NCI-H1105 treated with DMSO at 0.1 percent for 48 hours (cell line): ENCODE results near the gene TPK1.

Source experiments
- DNase-seq: peaks from one replicate; lab custom pipeline; 2025; lab: John Stamatoyannopoulos, UW

Gene TPK1

DNA sequence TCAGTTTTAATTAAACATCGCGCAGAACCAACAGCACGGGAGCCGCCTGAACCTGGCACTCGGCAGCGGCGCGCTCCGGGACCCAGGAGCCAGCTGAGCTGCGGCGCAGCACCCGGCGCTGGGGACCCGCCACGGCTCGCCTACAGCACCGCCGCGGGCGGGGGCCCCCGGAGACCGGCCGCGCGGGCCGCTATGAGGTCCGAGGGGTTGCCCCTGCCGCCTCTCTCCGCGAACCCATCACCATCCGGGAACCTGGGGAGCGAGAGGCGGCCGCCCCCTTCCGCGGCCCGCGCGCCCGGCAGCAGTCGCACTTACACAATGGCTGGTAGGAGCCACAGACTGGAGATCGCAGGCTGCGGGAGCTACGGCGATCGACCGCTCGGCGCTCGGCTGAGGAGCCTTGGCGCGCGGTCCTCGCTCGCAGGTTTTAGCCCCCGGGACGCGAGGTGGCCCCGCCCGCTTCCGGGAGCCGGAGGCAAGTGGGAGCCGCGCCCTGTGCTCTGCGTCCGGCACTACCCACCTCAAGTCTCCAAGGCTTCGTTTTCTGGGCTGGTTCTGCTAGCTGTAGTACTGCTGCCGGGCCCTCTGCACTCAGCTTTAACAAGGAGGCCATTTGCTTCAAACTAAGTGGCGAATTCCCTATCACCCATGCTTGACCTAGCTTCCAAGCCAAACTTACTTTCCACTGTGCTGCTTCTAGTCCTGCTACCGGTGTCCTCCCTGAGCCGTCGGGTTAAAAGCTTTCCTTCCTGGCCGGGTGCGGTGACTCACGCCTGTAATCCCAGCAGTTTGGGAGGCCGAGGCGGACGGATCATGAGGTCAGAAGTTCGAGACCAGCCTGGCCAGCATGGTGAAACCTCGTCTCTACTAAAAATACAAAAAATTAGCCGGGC, at the start of gene TPK1:
Gene TPK1 (minus strand): TSS at position 402 of the 893 bp plus-strand sequence. CDS start 451 bp downstream, outside the sequence.
- peak; percentile 86 for DNase-seq

DNA sequence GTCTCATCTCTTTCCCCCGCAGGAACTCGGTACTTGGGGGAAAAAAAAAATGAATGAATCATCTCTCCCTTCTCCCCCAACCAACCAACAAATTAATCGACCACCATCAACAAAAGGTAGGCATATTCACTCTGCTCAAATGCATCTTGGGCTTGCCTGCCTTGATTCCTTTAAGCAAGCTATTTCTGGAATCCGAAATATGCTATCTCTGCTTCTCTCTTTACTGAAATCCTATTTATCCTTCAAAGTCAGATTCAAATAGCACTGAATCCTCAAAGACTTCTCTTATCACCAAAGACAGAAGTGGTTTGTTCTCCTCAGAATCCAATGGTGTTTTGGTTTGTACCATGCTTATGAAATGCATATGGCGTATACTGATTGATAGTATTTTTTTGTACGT, 49.6 kb upstream of the TPK1 start:
- DNase-seq: no peak

DNA sequence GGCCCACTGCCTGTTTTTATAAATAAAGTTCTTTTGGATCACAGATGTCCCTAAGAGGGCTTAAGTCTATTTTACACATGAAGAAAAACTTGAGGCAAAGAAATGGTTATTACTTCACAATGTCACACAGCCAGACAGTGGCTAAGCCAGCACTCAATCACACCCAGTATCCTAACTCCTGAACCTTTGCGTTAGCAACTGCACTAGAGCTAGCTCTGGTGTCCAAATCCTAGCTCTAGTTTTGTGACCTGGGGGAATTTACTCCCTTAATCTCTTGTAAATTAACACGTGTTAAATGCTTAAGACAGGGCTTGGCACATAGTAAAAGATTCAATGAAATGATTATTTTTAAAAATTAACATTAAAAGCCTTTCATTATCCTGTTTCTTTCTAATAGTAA, 49.0 kb upstream of the TPK1 start:
- DNase-seq: no peak

DNA sequence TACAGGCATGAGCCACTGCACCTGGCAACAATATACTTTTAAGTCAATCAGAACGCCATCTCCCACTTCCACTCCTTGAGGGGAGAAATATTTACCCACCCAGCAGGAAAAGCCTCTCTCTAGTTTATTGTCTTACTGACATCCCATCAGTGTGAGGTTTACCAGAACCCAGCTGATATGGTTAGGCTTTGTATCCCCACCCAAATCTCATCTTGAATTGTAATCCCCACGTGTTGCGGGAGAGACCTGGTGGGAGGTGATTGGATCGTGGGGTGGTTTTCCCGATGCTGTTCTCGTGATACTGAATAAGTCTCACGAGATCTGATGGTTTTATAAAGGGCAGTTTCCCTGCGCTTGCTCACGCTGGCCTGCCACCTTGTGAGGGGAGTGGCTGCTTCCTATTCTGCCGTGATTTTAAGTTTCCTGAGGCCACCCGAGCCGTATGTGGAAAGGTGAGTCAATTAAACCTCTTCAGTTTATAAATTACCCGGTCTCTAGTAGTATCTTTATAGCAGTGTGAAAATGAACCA, 37.5 kb upstream of the TPK1 start:
- DNase-seq: no peak

DNA sequence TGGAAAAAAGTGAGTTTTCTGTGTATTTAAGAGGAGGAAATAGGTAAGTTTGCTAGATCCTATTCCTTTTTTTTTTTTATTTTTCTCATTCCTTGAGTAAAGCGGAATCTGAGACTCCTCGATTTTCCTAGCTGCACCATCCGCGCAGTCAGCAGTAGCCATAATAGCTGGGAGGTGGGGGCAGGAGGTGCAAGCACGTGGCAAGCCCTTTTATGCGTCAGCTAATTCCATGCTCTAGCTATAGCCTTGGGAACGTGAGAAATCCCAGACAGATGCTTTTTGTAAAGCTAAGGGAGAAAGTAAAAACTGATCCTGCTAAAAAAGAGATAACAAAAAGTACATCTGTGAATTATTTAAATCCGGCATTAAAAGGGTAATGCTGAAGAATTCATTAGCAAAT, 33.2 kb upstream of the TPK1 start:
- DNase-seq: no peak

DNA sequence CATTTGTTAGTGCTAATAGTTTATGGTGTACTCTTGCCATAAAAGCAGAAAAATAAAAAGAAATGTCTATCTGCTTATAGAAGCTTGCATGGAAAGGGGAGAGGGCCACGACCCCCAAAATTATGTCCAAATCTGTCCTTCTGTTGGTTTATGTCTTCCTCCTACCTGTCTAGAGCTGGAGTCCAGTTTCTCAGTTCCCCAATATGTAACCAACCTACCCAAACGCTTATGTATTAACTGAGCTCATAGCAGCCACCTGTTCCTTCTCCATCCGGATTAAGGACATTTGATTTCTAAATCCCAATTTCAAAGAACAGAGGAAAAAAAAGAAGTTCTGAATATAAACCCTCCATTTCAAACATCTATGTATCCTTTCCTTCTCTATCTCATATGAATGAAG, 30.3 kb upstream of the TPK1 start:
- DNase-seq: no peak

DNA sequence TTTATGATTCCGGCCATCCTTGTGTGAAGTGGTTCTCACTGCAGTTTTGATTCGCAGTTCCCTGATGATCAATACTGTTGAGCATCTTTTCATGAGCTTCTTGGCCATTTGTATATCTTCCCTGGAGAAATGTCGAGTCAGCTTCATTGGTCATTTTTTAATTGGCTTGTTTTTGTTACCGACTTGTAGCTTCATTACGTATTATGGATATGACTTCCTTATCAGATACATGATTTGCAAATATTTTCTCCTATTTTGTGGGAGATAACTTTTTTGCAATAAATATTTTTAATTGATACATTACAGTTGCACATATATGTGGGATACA, 27.4 kb upstream of the TPK1 start:
- DNase-seq: no peak

DNA sequence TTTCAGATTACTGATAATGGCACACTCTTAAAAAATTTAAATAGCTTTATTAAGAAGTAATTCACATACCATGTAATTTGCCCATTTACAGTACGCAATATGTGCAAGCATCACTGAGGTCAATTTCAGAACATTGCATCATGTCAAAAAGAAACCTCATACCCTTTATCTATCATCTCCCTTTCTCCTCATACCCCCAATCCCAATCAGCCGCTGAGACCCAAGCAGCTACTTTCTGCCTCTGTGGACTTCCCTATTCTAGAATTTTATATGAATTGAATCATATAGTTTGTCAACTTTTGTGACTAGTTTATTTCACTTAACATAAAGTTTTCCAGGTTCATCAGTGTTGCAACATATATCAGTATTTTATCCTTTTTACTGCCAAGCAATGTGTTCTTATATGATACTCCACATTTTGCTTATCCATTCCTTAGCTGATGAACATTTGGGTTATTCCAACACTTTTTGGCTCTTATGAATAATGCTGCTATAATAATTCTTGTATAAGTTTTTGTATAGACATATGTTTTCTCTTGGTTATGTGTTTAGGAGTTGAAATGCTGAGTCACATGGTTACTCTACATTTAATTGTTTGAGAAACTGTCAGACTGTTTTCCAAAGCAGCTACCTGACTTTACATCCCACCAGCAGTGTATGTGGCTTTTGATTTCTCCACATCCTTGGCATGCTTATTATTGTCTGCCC, 26.9 kb upstream of the TPK1 start:
- DNase-seq: no peak

DNA sequence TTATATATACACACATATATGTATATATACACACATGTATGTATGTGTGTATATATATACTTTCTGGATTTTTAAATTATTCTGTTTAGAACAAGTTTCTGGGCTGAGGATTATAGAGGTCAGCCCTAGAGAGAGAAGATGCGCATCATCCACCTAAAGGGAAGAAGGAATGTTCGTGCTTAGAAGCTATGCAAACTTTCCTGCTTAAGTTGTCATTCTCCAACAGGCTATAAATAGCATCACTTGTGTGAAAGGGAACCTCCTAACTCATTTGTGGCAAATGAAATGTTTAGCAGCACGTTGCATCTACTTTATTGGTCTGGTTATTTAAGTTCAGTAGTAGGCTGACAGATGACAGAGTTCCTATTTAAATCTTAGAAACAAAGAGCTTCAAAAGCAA, 23.9 kb upstream of the TPK1 start:
- no peak for DNase-seq

DNA sequence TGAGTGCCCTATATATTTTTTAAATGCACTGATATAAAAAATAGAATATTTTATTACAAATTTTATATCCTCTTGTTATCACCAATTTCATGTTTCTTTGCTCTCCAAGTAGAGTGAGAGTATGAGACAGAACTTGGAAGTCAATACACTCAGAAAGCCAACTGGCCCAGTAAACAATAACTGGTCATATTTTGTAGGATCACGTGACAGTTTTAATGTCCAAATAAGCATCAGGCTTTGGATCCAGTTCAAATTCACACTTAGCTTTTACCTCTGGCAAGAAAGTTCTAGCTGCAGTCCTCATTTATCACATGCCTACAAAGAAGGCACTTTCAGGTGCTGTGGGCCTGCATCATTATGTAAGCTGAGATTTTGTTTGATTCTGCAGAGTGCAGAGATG, 21.6 kb upstream of the TPK1 start:
- DNase-seq: peak; percentile 27

DNA sequence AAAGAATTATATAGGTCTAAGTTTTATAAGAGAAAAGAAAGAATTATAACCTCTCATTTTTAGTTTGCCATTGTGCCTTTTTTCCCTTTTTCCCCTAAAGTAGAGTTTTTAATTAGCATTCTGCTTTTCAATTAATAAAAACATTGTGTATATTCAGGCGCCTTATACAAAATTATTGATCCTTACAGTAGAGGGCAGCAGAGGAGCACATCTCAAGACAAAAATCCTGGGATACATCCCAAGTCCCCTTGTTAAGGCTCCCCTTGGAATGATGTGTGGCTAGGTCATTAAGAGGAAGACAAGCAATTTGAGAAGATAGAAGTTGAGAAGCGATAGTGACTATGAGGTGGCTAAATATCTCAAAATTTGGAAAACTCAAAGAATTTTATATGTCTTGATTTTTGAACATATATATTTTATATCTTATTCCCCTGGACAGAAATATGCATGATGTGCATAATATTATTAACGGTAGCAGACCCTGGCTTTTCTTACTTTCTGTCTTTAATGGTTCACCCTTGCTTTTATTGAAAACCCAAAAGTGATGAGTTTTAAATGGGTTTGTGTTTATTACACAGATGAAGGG, 19.1 kb upstream of the TPK1 start:
- peak; percentile 52 for DNase-seq

DNA sequence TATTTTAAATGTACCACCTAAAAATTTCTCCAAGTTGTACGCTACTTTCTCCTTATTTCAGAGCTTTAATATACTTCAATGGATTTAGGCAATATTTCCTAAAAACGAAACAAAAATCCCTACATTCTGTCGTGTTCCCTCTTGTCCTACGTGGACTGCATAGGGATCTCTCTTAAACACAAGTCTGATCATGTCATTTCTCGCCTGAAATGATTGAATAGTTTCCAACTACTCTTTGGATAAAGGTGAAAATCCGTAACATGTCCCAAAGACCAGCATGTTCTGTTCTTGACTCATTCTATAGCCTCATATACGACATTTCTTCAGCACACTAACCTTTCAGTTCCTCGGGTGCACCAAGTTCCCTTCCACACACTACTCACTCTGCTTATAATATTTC, 17.7 kb upstream of the TPK1 start:
- no peak for DNase-seq

DNA sequence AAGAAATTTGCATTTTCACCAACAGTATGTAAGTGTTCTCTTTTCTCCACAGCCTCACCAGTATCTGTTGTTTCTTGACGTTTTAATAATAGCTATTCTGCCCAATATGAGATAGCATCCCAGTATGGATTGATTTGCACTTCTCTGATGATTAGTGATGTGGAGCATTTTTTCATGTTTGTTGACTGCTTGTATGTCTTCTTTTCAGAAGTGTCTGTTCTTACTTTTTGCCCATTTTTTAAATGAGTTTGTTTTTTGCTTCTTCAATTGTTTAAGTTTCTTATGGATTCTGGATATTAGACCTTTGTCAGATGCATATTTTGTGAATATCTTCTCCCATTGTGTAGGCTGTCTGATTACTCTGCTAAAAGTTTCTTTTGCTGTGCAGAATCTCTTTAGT, 12.2 kb upstream of the TPK1 start:
- no peak for DNase-seq

DNA sequence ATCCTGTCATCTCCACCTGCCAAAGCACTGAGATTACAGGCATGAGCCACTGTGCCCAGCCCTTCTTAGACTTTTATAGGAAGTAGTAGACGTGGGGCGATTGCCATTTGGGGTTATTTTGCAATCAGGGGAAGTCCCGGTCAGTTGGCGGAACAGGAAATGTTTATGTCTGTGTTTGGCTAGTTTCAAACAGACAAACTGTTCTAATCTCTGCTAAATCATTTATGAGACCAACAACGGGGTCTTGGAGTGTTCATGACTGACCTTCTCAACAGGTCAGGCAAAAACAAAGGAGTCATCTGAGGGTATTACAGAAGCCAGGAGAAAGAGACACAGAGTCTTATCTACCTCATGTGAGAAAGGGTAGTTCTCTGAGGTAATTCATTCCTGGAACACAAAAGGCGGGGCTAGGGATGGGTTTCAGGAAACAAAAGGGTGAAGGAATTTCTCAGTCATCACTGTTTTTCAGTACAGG, 6.6 kb upstream of the TPK1 start:
- DNase-seq: no peak

DNA sequence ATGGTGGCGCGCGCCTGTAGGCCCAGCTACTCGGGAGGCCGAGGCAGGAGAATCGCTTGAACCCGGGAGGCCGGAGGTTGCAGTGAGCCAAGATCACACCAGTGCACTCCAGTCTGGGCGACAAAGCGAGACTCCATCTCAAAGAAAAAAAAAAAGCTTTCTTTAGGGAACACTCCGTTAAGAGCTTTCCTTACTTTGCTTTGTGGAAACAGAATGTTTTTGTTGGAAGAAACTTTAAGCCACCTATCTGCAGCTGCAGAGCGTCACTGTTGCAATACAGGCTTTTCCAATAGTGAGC, 641 bp upstream of the TPK1 start:
- DNase-seq: no peak

DNA sequence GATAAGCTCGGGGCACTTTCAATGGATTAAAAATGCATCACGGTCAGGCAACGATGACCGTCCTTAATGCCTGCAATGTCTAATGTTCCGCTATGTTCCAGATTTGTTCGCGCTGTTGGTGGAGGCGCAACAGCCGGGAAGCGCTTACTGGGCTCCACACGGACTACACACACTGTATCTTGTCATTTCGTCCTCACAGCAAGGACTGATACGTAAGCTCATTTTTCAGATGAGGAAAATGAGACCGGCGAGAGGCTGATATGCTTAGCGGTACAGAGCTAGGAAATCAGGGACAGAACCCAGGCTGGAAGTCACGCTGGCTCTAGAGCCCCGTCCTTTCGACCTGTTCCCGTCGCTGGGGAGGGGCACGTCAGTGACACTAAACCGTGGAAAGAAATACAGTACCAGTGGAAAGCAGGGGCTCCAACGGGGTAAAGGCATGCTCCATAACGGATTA, 670 bp downstream of the TPK1 start:
- DNase-seq: peak; percentile 62

DNA sequence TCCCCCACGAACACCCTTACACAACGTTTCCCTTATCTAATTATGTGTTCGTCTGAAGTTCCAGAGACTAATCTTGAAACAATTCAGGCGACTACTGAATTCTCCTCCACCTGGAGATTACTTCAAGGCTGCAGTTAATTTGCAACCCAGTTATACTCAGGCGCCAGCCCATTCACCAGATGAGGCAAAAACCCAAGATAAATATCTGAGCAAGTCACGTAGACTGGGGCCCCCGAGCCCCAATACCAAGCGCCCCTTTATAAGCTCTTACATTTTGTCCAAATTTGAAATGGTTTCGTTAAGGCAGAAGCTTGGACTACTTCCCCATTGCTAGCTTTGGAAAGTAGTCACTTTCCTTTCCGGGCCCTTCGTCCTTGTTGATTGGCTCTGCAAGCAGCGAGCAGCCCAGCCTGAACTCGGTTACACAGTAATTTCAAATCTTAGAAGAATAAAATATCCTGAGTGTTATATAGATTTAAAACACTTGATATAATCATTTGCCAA, 1.2 kb downstream of the TPK1 start:
- DNase-seq: no peak

DNA sequence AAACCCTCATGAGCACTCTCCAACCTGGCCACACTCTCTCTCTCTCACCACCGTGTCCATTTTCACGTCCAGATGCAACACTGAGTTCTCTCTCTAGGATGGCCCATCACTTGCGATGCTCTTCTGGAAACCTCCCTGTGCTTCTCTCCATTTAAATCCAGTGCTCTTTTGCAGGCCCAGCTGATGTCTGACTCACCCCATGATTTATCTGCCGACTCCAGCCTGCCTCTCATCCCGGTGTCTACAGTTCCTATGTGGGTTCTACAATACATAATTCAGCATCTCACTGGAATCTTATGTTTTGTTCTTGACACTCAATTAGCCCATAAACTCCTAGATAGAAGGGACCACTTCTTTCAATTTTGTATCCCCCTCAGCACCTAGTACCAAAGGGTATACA, 5.0 kb downstream of the TPK1 start:
- no peak for DNase-seq

DNA sequence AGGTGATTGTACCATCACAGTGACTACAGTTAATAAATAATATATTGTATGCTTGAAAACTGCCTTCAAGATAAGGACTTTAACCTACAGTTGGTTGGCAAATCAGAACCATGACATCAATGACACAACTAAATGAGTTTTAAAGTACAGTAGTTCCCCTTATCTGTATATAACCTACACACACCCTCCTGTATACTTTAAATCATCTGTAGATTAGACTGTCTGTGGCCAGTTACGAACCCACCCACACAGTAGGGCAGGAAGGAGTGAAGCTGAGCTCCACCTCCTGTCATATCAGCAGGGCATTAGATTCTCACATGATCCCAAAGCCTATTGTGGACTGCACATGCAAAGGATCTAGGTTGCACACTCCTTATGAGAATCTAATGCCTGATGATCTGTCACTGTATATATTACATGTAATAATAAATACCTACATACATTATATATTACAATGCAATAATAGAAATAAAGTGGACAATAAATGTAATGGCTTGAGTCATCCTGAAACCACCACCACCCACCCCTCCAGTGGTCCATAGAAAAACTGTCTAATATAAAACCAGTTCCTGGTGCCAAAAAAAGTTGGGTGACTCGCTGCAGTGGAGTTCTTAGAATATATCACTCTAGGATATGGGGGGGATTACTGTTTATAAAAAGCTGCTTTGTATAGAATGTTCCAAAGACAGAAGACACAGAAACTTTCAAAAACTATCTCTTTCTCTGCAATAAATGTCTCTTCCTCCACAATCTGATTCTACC, 5.6 kb downstream of the TPK1 start:
- no peak for DNase-seq

DNA sequence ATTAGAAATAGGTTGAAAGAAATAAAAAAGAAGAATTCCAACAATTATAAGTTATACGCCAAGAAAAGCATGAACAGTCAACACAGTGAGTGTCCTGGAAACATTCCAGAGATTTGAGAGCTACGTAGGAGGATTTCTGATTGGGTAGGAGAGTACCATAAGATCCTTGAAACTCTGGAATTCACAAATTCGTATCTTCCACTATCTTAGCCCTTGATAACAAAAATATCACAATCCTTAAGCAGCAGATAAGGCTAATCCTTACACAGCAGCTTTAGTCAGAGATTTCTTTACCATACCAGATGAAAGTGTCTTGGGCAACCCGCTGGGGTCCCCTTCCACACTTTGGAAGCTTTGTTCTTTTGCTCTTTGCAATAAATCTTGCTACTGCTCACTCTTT, 8.2 kb downstream of the TPK1 start:
- no peak for DNase-seq

DNA sequence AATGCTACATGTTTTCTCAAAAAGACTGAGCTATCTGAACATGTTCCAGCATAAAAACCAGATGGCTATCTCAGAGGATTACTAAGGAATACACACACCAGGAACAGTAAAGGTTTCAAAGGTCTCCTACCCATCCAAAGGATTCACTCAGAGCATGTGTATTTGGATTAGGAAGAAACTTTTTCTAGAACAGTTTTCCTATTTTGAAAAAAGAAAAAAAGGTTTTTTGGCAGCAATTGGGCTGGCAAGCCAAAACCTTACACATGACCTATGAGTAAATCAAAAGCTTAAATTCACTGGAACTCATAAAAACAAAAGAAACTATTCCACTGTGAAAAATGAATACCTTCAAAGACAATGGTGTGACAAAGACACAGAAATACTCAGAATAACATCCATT, 9.6 kb downstream of the TPK1 start:
- no peak for DNase-seq

DNA sequence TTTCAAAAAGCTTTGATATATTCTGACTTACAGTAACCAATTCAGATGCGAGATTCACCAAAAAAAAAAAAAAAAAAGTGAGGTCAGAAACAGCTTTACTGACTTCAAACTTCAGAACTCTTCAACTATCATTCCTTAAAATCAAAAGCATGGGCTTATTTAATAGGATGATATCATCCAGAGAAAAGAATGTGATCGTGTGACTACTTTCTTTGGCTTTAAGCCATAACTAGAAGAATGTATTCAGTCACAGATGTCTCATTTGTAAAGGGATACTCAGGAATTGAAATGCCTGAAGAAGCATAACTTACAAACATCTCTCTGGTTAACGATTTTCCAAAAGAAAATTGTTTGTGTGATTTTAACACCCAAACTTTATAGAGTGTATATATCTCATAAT, 11.5 kb downstream of the TPK1 start:
- DNase-seq: no peak
